HCT116 (cell line): ENCODE measurements around the gene NEMP1. TPM values are rescaled to one million over a fixed set of nuclear protein-coding genes. Genes with fewer than 3 reads are reported as not detected.

Source experiments
- ATAC-seq: fragments of 200-7000 bp; cut with Tn5 transposase; 2 replicates; pipeline ENCODE4 v1.9.1; 2020; ENCODE audit warnings: mild to moderate bottlenecking, moderate library complexity
- BruUV-seq: library from RNA; stranded (reverse); fragments of 400-500 nt; replicated peaks from 2 replicates; lab custom pipeline; 2021; lab: Mats Ljungman, UMichigan
- CTCF ChIA-PET: fragments of 300-600 bp; sonication (Branson Sonifier 250); formaldehyde crosslinking; loops from one replicate; lab custom pipeline; 2021; ENCODE audit warnings: antibody characterized with exemption; lab: Charles Lee
- POLR2A ChIA-PET: fragments of 300-600, 350-600 bp; sonication (Branson Sonifier 250); formaldehyde crosslinking; loops from one replicate; lab custom pipeline; 2021; ENCODE audit warnings: antibody characterized with exemption; lab: Charles Lee
- RAD21 ChIA-PET, 2 experiments: fragments of 300-600 bp; sonication (Branson Sonifier 250); formaldehyde crosslinking; loops; one replicate each; lab custom pipeline; 2023; ENCODE audit warnings: low total read pairs in 2 of 2; ENCODE audit not compliant: uncharacterized antibody in 2 of 2, unreplicated experiment in 2 of 2, low non-redundant PET in 1 of 2; lab: Charles Lee
- DNase-seq: peaks from one replicate; pipeline ENCODE4 v3.0.0-alpha.2; 2010; ENCODE audit warnings: low read depth, low spot score
- H2AFZ ChIP-seq: fragments of 200-600 bp; shearing (Covaris generic), sonication (generic); 2 replicates; pipeline ENCODE4 v1.6.1; 2017; ENCODE audit warnings: low read depth, mixed run types, mixed read lengths, antibody characterized with exemption, low read length; ENCODE audit not compliant: poor library complexity, severe bottlenecking
- H3K27ac ChIP-seq: 2 replicates; pipeline ENCODE4 v1.5.1; 2012; ENCODE audit warnings: low read depth, low read length
- H3K27me3 ChIP-seq: fragments of 200-600 bp; sonication (generic); 2 replicates; pipeline ENCODE4 v1.6.1; 2016; ENCODE audit warnings: mixed run types, low read length, mixed read lengths; ENCODE audit not compliant: insufficient read depth
- H3K36me3 ChIP-seq, 2 experiments: fragments of 200-500 bp in 1 of 2; fragments of 200-600 bp in 1 of 2; sonication (Bioruptor generic) in 1 of 2; sonication (generic) in 1 of 2; 2 replicates each; pipeline versions ENCODE4 v1.5.1 to v1.6.1; 2014 to 2016; ENCODE audit warnings: low read length in 2 of 2, inconsistent platforms in 1 of 2, mixed read lengths in 1 of 2, mixed run types in 1 of 2; ENCODE audit not compliant: insufficient read depth in 2 of 2, control insufficient read depth in 1 of 2
- H3K4me1 ChIP-seq, 2 experiments: fragments of 200-600 bp in 1 of 2; sonication (generic) in 1 of 2; 2 replicates each; pipeline versions ENCODE4 v1.5.1 to v1.6.1; 2012 to 2017; ENCODE audit warnings: low read length in 2 of 2, inconsistent platforms in 1 of 2, mild to moderate bottlenecking in 1 of 2, mixed read lengths in 1 of 2, mixed run types in 1 of 2, moderate library complexity in 1 of 2; ENCODE audit not compliant: insufficient read depth in 2 of 2, control insufficient read depth in 1 of 2
- H3K4me2 ChIP-seq: fragments of 200-600 bp; sonication (generic); 2 replicates; pipeline ENCODE4 v1.6.1; 2017; ENCODE audit warnings: mixed run types, low read length, mixed read lengths
- H3K4me3 ChIP-seq, 2 experiments: fragments of 200-600 bp in 1 of 2; sonication (generic) in 1 of 2; replicated peaks in 1 of 2; 2 replicates each; pipeline ENCODE4 v1.5.1; 2011 to 2016; ENCODE audit warnings: low read length in 2 of 2, control low read depth in 1 of 2, low read depth in 1 of 2, mild to moderate bottlenecking in 1 of 2, mixed read lengths in 1 of 2, mixed run types in 1 of 2
- H3K79me2 ChIP-seq: fragments of 200-600 bp; sonication (generic); 2 replicates; pipeline ENCODE4 v1.6.1; 2017; ENCODE audit warnings: mild to moderate bottlenecking, mixed run types, low read length, moderate library complexity, mixed read lengths; ENCODE audit not compliant: insufficient read depth
- H3K9ac ChIP-seq: fragments of 200-600 bp; sonication (generic); 2 replicates; pipeline ENCODE4 v1.6.1; 2016; ENCODE audit warnings: low read length, mixed read lengths
- H3K9me2 ChIP-seq: fragments of 200-600 bp; sonication (generic), shearing (Covaris generic); 2 replicates; pipeline ENCODE4 v1.6.1; 2017; ENCODE audit warnings: mixed run types, mild to moderate bottlenecking, moderate library complexity; ENCODE audit not compliant: insufficient read depth
- H3K9me3 ChIP-seq, 2 experiments: fragments of 200-500 bp in 1 of 2; fragments of 200-600 bp in 1 of 2; sonication (Bioruptor generic) in 1 of 2; sonication (generic) in 1 of 2; 2 replicates each; pipeline ENCODE4 v1.6.1; 2014 to 2017; ENCODE audit warnings: low read length in 2 of 2, mixed read lengths in 2 of 2, inconsistent platforms in 1 of 2, low read depth in 1 of 2, mild to moderate bottlenecking in 1 of 2, mixed run types in 1 of 2, moderate library complexity in 1 of 2; ENCODE audit not compliant: control insufficient read depth in 1 of 2, insufficient read depth in 1 of 2
- H4K20me1 ChIP-seq: fragments of 200-600 bp; sonication (generic), shearing (Covaris generic); 2 replicates; pipeline ENCODE4 v1.6.1; 2017; ENCODE audit warnings: mixed run types, mild to moderate bottlenecking, moderate library complexity; ENCODE audit not compliant: insufficient read depth
- ATF3 ChIP-seq: IDR thresholded peaks from 2 replicates; pipeline ENCODE4 v1.6.1; 2012
- CBX3 ChIP-seq: IDR thresholded peaks from 2 replicates; pipeline ENCODE4 v1.6.1; 2012; ENCODE audit warnings: low read depth
- EZH2 ChIP-seq: fragments of 200-600 bp; sonication (generic); IDR thresholded peaks from 2 replicates; pipeline ENCODE4 v1.6.1; 2017; ENCODE audit warnings: antibody characterized with exemption, mixed run types
- POLR2AphosphoS5 ChIP-seq: IDR thresholded peaks from 2 replicates; pipeline ENCODE4 v1.6.1; 2011; ENCODE audit warnings: mild to moderate bottlenecking, low read depth, low read length, moderate library complexity
- intact Hi-C: fragments of 100-400 bp; cut with micrococcal nuclease; formaldehyde crosslinking; loops from 2 replicates; pipeline ENCODE4 v1.10.0; 2022
- total RNA-seq: library from RNA; stranded (reverse); gene quantifications from one replicate; pipeline ENCODE4 v1.2.1, GENCODE V29; 2021; ENCODE audit not compliant: unreplicated experiment

Gene NEMP1
- total RNA-seq, 1 experiment from 2014 or later: 35.2 TPM

DNA sequence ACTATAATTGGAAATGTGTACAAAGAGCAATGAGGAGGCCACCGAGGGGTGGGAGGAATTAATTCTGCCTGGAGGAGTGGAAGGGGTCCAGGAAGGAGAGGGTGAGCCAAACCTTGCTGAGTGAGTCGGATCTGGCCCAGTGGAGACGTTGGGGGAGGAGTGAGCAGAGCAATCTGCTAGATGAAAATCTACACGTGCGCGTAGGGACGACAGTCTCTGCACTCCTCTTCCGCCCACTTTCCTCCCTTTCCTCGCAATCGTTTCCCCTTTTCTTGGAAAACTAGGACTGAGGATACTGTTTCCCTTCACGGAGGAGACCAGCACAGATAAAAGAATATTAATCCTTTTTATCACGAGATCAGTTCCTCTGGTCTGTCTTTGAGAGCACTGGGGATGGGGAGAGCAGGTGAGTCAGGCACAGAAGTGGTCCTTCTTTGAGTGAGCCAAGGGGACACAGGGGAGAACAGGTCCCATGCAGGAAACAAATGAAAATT lies 7.5 kb upstream of the NEMP1 start:
- DNase-seq (no peak), ATAC-seq (no peak)
- Histone ChIP-seq H3K36me3 (peaks cover 0 to 3% of the 10 kb centered on the region in 2 experiments; a peak in 1 of 4 replicates), H3K9me2 (no peaks in the 10 kb centered on the region), H4K20me1 (no peaks in the 10 kb centered on the region), H3K27ac (peak overlapping the region; percentile 100), H2AFZ (no peak overlapping the region), H3K27me3 (no peaks in the 10 kb centered on the region), H3K9me3 (no peaks in the 10 kb centered on the region), H3K9ac (peak overlapping the region; percentile 91), H3K4me1 (peaks cover 27 to 45% of the 10 kb centered on the region in 2 experiments), H3K4me3 (peak overlapping the region; percentile 59 to 82), H3K79me2 (peaks cover 19% of the 10 kb centered on the region), H3K4me2 (peak overlapping the region; percentile 96)
- ChIA-PET POLR2A (interaction anchor here (4.8 kb wide), 1 partner anchor 25 kb away, joined by 50 read pairs; the partner anchor contains the start of gene STAT6), RAD21 (no interaction called here), CTCF (interaction anchor here (0.6 kb wide), 1 partner anchor 14 kb away, joined by 3 read pairs; no protein-coding TSS in a partner anchor)
- no peak for TF ChIP-seq CBX3
- no TSS peak for BruUV-seq
- intact Hi-C loops: loop anchor here (5.0 kb wide), 1 partner anchor 376 kb away; no protein-coding TSS in a partner anchor

DNA sequence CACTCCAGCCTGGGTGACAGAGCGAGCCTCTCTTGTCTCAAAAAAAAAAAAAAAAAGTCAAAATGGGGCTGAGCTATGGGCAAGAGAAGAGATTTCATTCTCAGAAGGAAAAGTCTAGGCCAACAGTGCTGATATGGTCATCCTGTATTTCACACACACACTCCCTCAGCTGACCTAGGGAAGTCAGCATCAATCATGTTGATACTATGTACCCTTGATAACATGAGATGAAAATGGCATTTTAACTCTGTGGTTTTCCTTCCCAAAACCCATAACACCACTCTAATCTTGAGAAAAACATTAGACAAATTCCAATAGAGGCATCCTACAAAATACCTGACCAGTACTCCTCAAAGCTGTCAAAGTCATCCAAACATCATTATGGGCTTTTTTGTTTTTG lies 2.3 kb upstream of the NEMP1 start:
- Histone ChIP-seq H2AFZ (no peak overlapping the region), H3K4me3 (no peak overlapping the region), H3K36me3 (no peaks in the 10 kb centered on the region), H3K27ac (no peak overlapping the region), H3K4me2 (no peak overlapping the region), H3K9me3 (no peaks in the 10 kb centered on the region), H4K20me1 (no peaks in the 10 kb centered on the region)
- RAD21 ChIA-PET: interaction anchor here in 1 of 2 experiments (0.7 kb wide), 1 partner anchor 28 kb away, joined by 3 read pairs; no protein-coding TSS in a partner anchor
- no peak for ATAC-seq
- POLR2A ChIA-PET: interaction anchor here (3.6 kb wide), 1 partner anchor 15 kb away, joined by 32 read pairs; no protein-coding TSS in a partner anchor
- CTCF ChIA-PET: interaction anchor here (1.4 kb wide), 1 partner anchor 445 kb away, joined by 3 read pairs; no protein-coding TSS in a partner anchor
- TF ChIP-seq ATF3: no peak
- no peak for TF ChIP-seq EZH2
- no peak for TF ChIP-seq POLR2AphosphoS5
- no peak for TF ChIP-seq CBX3
- TF ChIP-seq, all 23 proteins: peak for 0
- peaks cover 18 to 26% of the 10 kb centered on the region in 2 experiments for H3K4me1 ChIP-seq
- DNase-seq: no peak
- H3K27me3 ChIP-seq: no peaks in the 10 kb centered on the region
- intact Hi-C loops: no loop called here
- no peak overlapping the region for H3K9ac ChIP-seq
- BruUV-seq: no TSS peak
- peaks cover 21% of the 10 kb centered on the region for H3K79me2 ChIP-seq
- H3K9me2 ChIP-seq: no peaks in the 10 kb centered on the region
